Subcutaneous abdominal adipose tissue (tissue), 5 donors: ENCODE measurements around the gene ZCCHC2.

ENCODE experiments used
- H3K27ac ChIP-seq: one replicate; pipeline ENCODE4 v1.7.0; 2013; ENCODE audit warnings: low read depth, mild to moderate bottlenecking, inconsistent platforms, low read length, moderate library complexity
- H3K27me3 ChIP-seq, 5 donors: one replicate each; pipeline ENCODE4 v1.7.0; 2013; ENCODE audit warnings: low read length in 5 of 5, inconsistent platforms in 1 of 5; ENCODE audit not compliant: control insufficient read depth in 5 of 5, insufficient read depth in 4 of 5
- H3K36me3 ChIP-seq, 5 donors: one replicate each; pipeline ENCODE4 v1.7.0; 2013; ENCODE audit warnings: low read length in 5 of 5; ENCODE audit not compliant: control insufficient read depth in 5 of 5, insufficient read depth in 5 of 5
- H3K4me1 ChIP-seq, 5 donors: one replicate each; pipeline ENCODE4 v1.7.0; 2013; ENCODE audit warnings: low read length in 5 of 5, mild to moderate bottlenecking in 3 of 5, moderate library complexity in 1 of 5; ENCODE audit not compliant: control insufficient read depth in 5 of 5, insufficient read depth in 5 of 5
- H3K4me3 ChIP-seq, 5 donors: one replicate each; pipeline ENCODE4 v1.7.0; 2013; ENCODE audit warnings: low read length in 5 of 5, low read depth in 1 of 5
- H3K9ac ChIP-seq, 5 donors: one replicate each; pipeline ENCODE4 v1.7.0; 2013; ENCODE audit warnings: low read length in 5 of 5, mild to moderate bottlenecking in 4 of 5, moderate library complexity in 3 of 5
- H3K9me3 ChIP-seq, 5 donors: one replicate each; pipeline ENCODE4 v1.7.0; 2013; ENCODE audit warnings: low read length in 5 of 5; ENCODE audit not compliant: control insufficient read depth in 5 of 5
- donor health status: healthy.
- donor health status: healthy.
- donor health status: healthy.
- donor health status: healthy.
- donor health status: healthy.

The ZCCHC2 gene

GRCh38 chr18:62536005-62536404 lies 13.2 kb downstream of the ZCCHC2 start:
- Histone ChIP-seq H3K27me3 (no peaks in the 10 kb centered on the region), H3K36me3 (peaks cover 0 to 15% (median 5%) of the 10 kb centered on the region in 5 donors), H3K9ac (no peak overlapping the region), H3K4me1 (peaks cover 0 to 20% (median 8%) of the 10 kb centered on the region in 5 donors), H3K9me3 (no peaks in the 10 kb centered on the region), H3K4me3 (no peak overlapping the region), H3K27ac (no peak overlapping the region)

- H3K27me3 ChIP-seq, result no peaks in the 10 kb centered on the region
- H3K4me1 ChIP-seq, result peaks cover 0 to 14% (median 8%) of the 10 kb centered on the region in 5 donors
- no peaks in the 10 kb centered on the region for H3K9me3 ChIP-seq
- H3K9ac ChIP-seq, result no peak overlapping the region
- no peak overlapping the region for H3K4me3 ChIP-seq
- H3K36me3 ChIP-seq, result peaks cover under 1 to 22% (median 11%) of the 10 kb centered on the region in 5 donors
- H3K27ac ChIP-seq, result no peak overlapping the region
Measured at GRCh38 chr18:62537042-62537894, 14.4 kb downstream of the ZCCHC2 start.

- peaks cover 0 to 14% (median 8%) of the 10 kb centered on the region in 5 donors for H3K4me1 ChIP-seq
- no peak overlapping the region for H3K9ac ChIP-seq
- H3K27me3 ChIP-seq, result no peaks in the 10 kb centered on the region
- no peaks in the 10 kb centered on the region for H3K9me3 ChIP-seq
- no peak overlapping the region for H3K27ac ChIP-seq
- peaks cover 7 to 28% (median 18%) of the 10 kb centered on the region in 5 donors for H3K36me3 ChIP-seq
- no peak overlapping the region for H3K4me3 ChIP-seq
Measured at GRCh38 chr18:62537946-62538345, 15.1 kb downstream of the ZCCHC2 start.

GRCh38 chr18:62538881-62539280 lies 16.1 kb downstream of the ZCCHC2 start:
- Histone ChIP-seq H3K36me3 (peaks cover 15 to 37% (median 27%) of the 10 kb centered on the region in 5 donors), H3K4me3 (no peak overlapping the region), H3K9me3 (no peaks in the 10 kb centered on the region), H3K9ac (no peak overlapping the region), H3K27ac (no peak overlapping the region), H3K4me1 (peaks cover 0 to 14% (median 8%) of the 10 kb centered on the region in 5 donors), H3K27me3 (no peaks in the 10 kb centered on the region)

- H3K9me3 ChIP-seq, result no peaks in the 10 kb centered on the region
- H3K4me1 ChIP-seq, result peaks cover 0 to 14% (median 8%) of the 10 kb centered on the region in 5 donors
- no peak overlapping the region for H3K27ac ChIP-seq
- H3K36me3 ChIP-seq, result peaks cover 18 to 43% (median 32%) of the 10 kb centered on the region in 5 donors
- H3K27me3 ChIP-seq, result no peaks in the 10 kb centered on the region
- H3K9ac ChIP-seq, result no peak overlapping the region
- no peak overlapping the region for H3K4me3 ChIP-seq
Measured at GRCh38 chr18:62539284-62540165, 16.7 kb downstream of the ZCCHC2 start.

- peaks cover 0 to 8% (median 5%) of the 10 kb centered on the region in 5 donors for H3K4me1 ChIP-seq
- H3K27me3 ChIP-seq, result no peaks in the 10 kb centered on the region
- H3K27ac ChIP-seq, result no peak overlapping the region
- H3K4me3 ChIP-seq, result no peak overlapping the region
- H3K36me3 ChIP-seq, result peaks cover 31 to 70% (median 48%) of the 10 kb centered on the region in 5 donors
- H3K9me3 ChIP-seq, result no peaks in the 10 kb centered on the region
- H3K9ac ChIP-seq, result no peak overlapping the region
Measured at GRCh38 chr18:62543021-62543420, 20.2 kb downstream of the ZCCHC2 start.

GRCh38 chr18:62545098-62545497 lies 22.3 kb downstream of the ZCCHC2 start:
- H3K9me3 ChIP-seq, result no peaks in the 10 kb centered on the region
- no peak overlapping the region for H3K4me3 ChIP-seq
- H3K4me1 ChIP-seq, result no peaks in the 10 kb centered on the region
- no peak overlapping the region for H3K9ac ChIP-seq
- H3K27me3 ChIP-seq, result no peaks in the 10 kb centered on the region
- H3K36me3 ChIP-seq, result peaks cover 31 to 72% (median 44%) of the 10 kb centered on the region in 5 donors
- H3K27ac ChIP-seq, result no peak overlapping the region

GRCh38 chr18:62549755-62550154 lies 26.9 kb downstream of the ZCCHC2 start:
- H3K4me1 ChIP-seq, result peaks cover 0 to 5% (median 0%) of the 10 kb centered on the region in 5 donors
- no peak overlapping the region for H3K4me3 ChIP-seq
- H3K36me3 ChIP-seq, result peaks cover 19 to 62% (median 48%) of the 10 kb centered on the region in 5 donors
- H3K27ac ChIP-seq, result no peak overlapping the region
- H3K27me3 ChIP-seq, result no peaks in the 10 kb centered on the region
- no peaks in the 10 kb centered on the region for H3K9me3 ChIP-seq
- H3K9ac ChIP-seq, result no peak overlapping the region

- peaks cover 12 to 59% (median 38%) of the 10 kb centered on the region in 5 donors for H3K36me3 ChIP-seq
- H3K4me3 ChIP-seq, result no peak overlapping the region
- H3K9ac ChIP-seq, result no peak overlapping the region
- H3K27ac ChIP-seq, result no peak overlapping the region
- no peaks in the 10 kb centered on the region for H3K9me3 ChIP-seq
- no peaks in the 10 kb centered on the region for H3K27me3 ChIP-seq
- H3K4me1 ChIP-seq, result peaks cover 0 to 5% (median 0%) of the 10 kb centered on the region in 5 donors
Measured at GRCh38 chr18:62550746-62551145, 27.9 kb downstream of the ZCCHC2 start.
